Measurements from ENCODE around the gene PLCB4.

Gene PLCB4

GRCh38 chr20:9440892-9441291 lies 372.0 kb downstream of the PLCB4 start:
- FAIRE-seq: no peak
- no peak for DNase-seq (ENCODE audit: insufficient read length, low spot score)
- no peak for TF ChIP-seq POLR2A (IDR thresholded peaks at IDR 0.05; ENCODE audit: low read depth, low read length)

- DNase-seq (ENCODE audit: insufficient read length, low spot score) (no peak), FAIRE-seq (no peak)
- no peak for TF ChIP-seq POLR2A (IDR thresholded peaks at IDR 0.05; ENCODE audit: low read depth, low read length)
These were observed 373.1 kb downstream of the PLCB4 start for GRCh38 chr20:9441948-9442347.

- FAIRE-seq: no peak
- no peak for TF ChIP-seq POLR2A (IDR thresholded peaks at IDR 0.05; ENCODE audit: low read depth, low read length)
- DNase-seq (ENCODE audit: insufficient read length, low spot score): no peak
These were observed 374.0 kb downstream of the PLCB4 start for GRCh38 chr20:9442858-9443257.

GRCh38 chr20:9444921-9445320 lies 376.0 kb downstream of the PLCB4 start:
- TF ChIP-seq POLR2A (IDR thresholded peaks at IDR 0.05; ENCODE audit: low read depth, low read length): no peak
- FAIRE-seq: no peak

GRCh38 chr20:9447182-9447581 lies 378.3 kb downstream of the PLCB4 start:
- FAIRE-seq (no peak), DNase-seq (ENCODE audit: insufficient read length, low spot score) (no peak)
- TF ChIP-seq POLR2A (IDR thresholded peaks at IDR 0.05; ENCODE audit: low read depth, low read length): no peak

More at GRCh38 chr20:9444921-9445320, 376.0 kb downstream of the PLCB4 start:
- DNase-seq (ENCODE audit: insufficient read length, low spot score): no peak

- DNase-seq (ENCODE audit: insufficient read length, low spot score): no peak
- no peak for FAIRE-seq
- no peak for TF ChIP-seq POLR2A (IDR thresholded peaks at IDR 0.05; ENCODE audit: low read depth, low read length)
These were observed 384.3 kb downstream of the PLCB4 start for GRCh38 chr20:9453201-9453600.

GRCh38 chr20:9454791-9455190 lies 385.9 kb downstream of the PLCB4 start:
- DNase-seq (ENCODE audit: insufficient read length, low spot score): no peak
- no peak for TF ChIP-seq POLR2A (IDR thresholded peaks at IDR 0.05; ENCODE audit: low read depth, low read length)
- no peak for FAIRE-seq

- FAIRE-seq (no peak), DNase-seq (ENCODE audit: insufficient read length, low spot score) (no peak)
- no peak for TF ChIP-seq POLR2A (IDR thresholded peaks at IDR 0.05; ENCODE audit: low read depth, low read length)
These were observed 388.2 kb downstream of the PLCB4 start for GRCh38 chr20:9457136-9457535.

- no peak for FAIRE-seq
- DNase-seq (ENCODE audit: insufficient read length, low spot score): no peak
- no peak for TF ChIP-seq POLR2A (IDR thresholded peaks at IDR 0.05; ENCODE audit: low read depth, low read length)
These were observed 389.4 kb downstream of the PLCB4 start for GRCh38 chr20:9458138-9458796.

- DNase-seq (ENCODE audit: insufficient read length, low spot score): peak; percentile 12
These were observed 391.6 kb downstream of the PLCB4 start for GRCh38 chr20:9460518-9460917.

GRCh38 chr20:9467995-9468394 lies 399.1 kb downstream of the PLCB4 start:
- no peak for TF ChIP-seq POLR2A (IDR thresholded peaks at IDR 0.05; ENCODE audit: low read depth, low read length)
- DNase-seq (ENCODE audit: insufficient read length, low spot score): no peak
- no peak for FAIRE-seq

More at GRCh38 chr20:9460518-9460917, 391.6 kb downstream of the PLCB4 start:
- no peak for FAIRE-seq
- no peak for TF ChIP-seq POLR2A (IDR thresholded peaks at IDR 0.05; ENCODE audit: low read depth, low read length)

GRCh38 chr20:9474835-9475415 lies 406.0 kb downstream of the PLCB4 start:
- peak; percentile 50 for FAIRE-seq
- TF ChIP-seq POLR2A (IDR thresholded peaks at IDR 0.05; ENCODE audit: low read depth, low read length): no peak
- no peak for DNase-seq (ENCODE audit: insufficient read length, low spot score)

- DNase-seq (ENCODE audit: insufficient read length, low spot score) (no peak), FAIRE-seq (no peak)
- no peak for TF ChIP-seq POLR2A (IDR thresholded peaks at IDR 0.05; ENCODE audit: low read depth, low read length)
These were observed 406.6 kb downstream of the PLCB4 start for GRCh38 chr20:9475456-9475855.

GRCh38 chr20:9476174-9476573 lies 407.3 kb downstream of the PLCB4 start:
- FAIRE-seq (no peak), DNase-seq (ENCODE audit: insufficient read length, low spot score) (no peak)
- no peak for TF ChIP-seq POLR2A (IDR thresholded peaks at IDR 0.05; ENCODE audit: low read depth, low read length)

- no peak for TF ChIP-seq POLR2A (IDR thresholded peaks at IDR 0.05; ENCODE audit: low read depth, low read length)
- DNase-seq (ENCODE audit: insufficient read length, low spot score) (no peak), FAIRE-seq (no peak)
These were observed 407.8 kb downstream of the PLCB4 start for GRCh38 chr20:9476637-9477036.
